ENCODE data around the gene CLRN1. TPM values are rescaled to one million over a fixed set of nuclear protein-coding genes. Genes with fewer than 3 reads are reported as not detected.

CLRN1 gene
- total RNA-seq, 1 donor from 2014 or later, result not detected

DNA sequence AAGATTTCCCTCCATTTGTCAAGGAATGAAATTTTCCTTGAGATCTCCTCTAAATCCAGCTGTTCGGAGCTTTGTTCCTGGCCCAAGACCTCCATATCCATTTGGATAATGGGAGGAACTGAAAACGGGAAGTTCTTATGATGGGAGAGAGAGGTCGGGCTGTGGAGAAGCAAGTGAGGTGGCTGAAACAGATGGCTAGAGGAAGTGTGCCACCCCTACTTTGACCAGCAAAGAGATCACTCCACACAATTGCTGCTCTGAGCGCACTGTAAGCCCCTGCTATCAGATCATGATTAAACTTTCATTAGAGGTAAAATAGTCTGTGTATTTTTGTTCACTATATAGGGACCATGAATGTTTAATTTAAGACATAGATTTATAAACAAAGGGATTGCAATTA lies 67.2 kb downstream of the CLRN1 start, which contains the start of gene MINDY4B:
TSS of gene MINDY4B (minus strand) at position 101 of the 400 bp plus-strand sequence. CDS start at position 101, 0 bp downstream.
- TF ChIP-seq, protein P1, sequence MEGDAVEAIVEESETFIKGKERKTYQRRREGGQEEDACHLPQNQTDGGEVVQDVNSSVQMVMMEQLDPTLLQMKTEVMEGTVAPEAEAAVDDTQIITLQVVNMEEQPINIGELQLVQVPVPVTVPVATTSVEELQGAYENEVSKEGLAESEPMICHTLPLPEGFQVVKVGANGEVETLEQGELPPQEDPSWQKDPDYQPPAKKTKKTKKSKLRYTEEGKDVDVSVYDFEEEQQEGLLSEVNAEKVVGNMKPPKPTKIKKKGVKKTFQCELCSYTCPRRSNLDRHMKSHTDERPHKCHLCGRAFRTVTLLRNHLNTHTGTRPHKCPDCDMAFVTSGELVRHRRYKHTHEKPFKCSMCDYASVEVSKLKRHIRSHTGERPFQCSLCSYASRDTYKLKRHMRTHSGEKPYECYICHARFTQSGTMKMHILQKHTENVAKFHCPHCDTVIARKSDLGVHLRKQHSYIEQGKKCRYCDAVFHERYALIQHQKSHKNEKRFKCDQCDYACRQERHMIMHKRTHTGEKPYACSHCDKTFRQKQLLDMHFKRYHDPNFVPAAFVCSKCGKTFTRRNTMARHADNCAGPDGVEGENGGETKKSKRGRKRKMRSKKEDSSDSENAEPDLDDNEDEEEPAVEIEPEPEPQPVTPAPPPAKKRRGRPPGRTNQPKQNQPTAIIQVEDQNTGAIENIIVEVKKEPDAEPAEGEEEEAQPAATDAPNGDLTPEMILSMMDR (IDR thresholded peaks at IDR 0.05), result no peak
- Histone ChIP-seq H3K4me3 (no peak within 1 kb of the TSS), H3K27ac (no peak within 1 kb of the TSS), H3K4me1 (no peaks in the 10 kb centered on the region), H3K9me3 (no peaks in the 10 kb centered on the region), H3K36me3 (no peaks in the 10 kb centered on the region), H3K27me3 (ENCODE audit: low read depth) (no peaks in the 10 kb centered on the region)
- intact Hi-C loops (cut with DNase I), result no loop called here
- no peak for DNase-seq
- ATAC-seq, result no peak

GRCh38 chr3:150902988-150903387 lies 69.5 kb downstream of the CLRN1 start:
- DNase-seq, result no peak
- H3K4me1 ChIP-seq, result no peaks in the 10 kb centered on the region
- intact Hi-C loops (cut with DNase I), result no loop called here
- no peaks in the 10 kb centered on the region for H3K27me3 ChIP-seq (ENCODE audit: low read depth)
- H3K9me3 ChIP-seq, result no peaks in the 10 kb centered on the region
- ATAC-seq, result no peak
- no peak overlapping the region for H3K4me3 ChIP-seq
- H3K27ac ChIP-seq, result no peak overlapping the region
- TF ChIP-seq, protein P1 (IDR thresholded peaks at IDR 0.05), result no peak
- H3K36me3 ChIP-seq, result no peaks in the 10 kb centered on the region

DNA sequence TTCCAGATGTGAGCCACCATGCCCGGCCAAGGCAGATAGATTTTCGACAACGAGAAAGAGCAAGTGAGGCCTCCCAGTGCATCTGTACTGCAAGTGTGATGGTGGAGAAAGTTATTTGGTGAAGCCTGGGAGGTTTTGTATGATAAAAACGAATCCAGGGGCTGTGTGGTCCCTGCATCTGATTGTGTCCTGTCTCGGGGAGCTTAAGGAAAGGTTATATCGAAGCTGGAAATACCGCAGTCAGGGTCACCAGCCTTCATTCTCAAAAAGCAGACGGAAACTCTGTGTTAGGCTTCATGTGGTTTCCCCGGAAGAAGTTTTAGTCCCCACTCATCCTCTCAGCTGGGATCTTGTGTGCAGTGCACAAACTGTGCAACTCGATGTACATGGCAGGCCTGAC lies 70.7 kb downstream of the CLRN1 start:
- TF ChIP-seq, protein P1 (IDR thresholded peaks at IDR 0.05), result no peak
- Histone ChIP-seq H3K27me3 (ENCODE audit: low read depth) (no peaks in the 10 kb centered on the region), H3K4me1 (no peaks in the 10 kb centered on the region), H3K9me3 (no peaks in the 10 kb centered on the region), H3K36me3 (no peaks in the 10 kb centered on the region), H3K27ac (no peak overlapping the region), H3K4me3 (no peak overlapping the region)
- ATAC-seq, result no peak
- no peak for DNase-seq
- intact Hi-C loops (cut with DNase I), result no loop called here

DNA sequence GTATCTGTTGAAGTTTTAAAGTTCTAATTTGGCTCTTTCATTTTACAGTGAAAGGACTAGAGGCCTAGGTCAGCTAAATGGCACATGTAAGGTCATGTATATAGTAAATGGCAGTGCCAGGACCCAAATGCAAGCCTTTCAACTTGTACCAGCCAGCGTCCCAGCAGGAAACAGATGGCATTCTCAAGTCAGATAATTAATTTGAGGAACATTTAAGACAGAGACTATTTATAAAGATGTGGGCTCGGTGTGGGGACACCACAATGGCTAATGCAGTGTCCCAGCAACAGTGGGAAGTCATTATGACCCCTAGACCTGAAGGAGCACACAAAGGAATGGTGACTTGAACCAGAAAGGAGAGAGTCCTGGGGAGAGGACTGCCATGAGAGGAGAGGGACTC lies 73.4 kb downstream of the CLRN1 start:
- TF ChIP-seq, protein P1 (IDR thresholded peaks at IDR 0.05), result no peak
- ATAC-seq (no peak), DNase-seq (no peak)
- intact Hi-C loops (cut with DNase I), result no loop called here
- Histone ChIP-seq H3K4me1 (no peaks in the 10 kb centered on the region), H3K27me3 (ENCODE audit: low read depth) (no peaks in the 10 kb centered on the region), H3K36me3 (no peaks in the 10 kb centered on the region), H3K27ac (no peak overlapping the region), H3K9me3 (no peaks in the 10 kb centered on the region), H3K4me3 (no peak overlapping the region)

DNA sequence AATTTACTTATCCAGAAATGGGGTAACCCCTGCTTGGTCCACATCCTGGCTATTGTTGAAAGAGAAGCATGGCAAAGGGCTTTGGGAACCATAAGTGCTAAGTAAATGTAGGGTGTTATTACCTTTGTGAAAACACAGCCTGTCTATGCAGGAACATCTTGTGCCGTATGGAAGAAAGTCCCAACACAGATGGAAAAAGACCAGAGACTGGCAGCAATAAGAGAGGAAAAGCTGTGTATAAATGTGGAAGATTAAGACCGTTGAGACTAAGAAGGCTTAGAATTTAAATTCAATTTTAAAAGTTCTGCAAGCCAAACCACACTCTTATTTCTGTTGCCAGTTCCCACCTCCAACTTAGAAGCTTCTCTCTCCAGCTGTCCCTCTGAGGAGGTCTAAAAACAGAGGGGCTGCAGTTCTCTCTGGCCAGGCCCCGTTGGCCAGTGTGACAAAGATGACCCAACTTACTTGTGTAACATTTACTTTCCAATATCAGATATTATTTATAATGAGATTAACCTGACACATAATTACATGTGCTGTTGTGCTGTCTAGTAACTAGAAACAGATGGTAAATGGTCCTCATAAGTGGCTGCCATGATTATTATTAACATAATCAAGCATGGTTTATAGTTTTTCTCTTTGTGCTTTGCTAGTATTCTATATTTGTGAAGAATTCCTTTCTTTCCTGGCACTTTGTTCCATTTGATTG lies 74.3 kb downstream of the CLRN1 start:
- DNase-seq (no peak), ATAC-seq (no peak)
- no peaks in the 10 kb centered on the region for H3K4me1 ChIP-seq
- H3K9me3 ChIP-seq, result no peaks in the 10 kb centered on the region
- H3K27me3 ChIP-seq (ENCODE audit: low read depth), result no peaks in the 10 kb centered on the region
- no peak overlapping the region for H3K4me3 ChIP-seq
- no peak overlapping the region for H3K27ac ChIP-seq
- H3K36me3 ChIP-seq, result no peaks in the 10 kb centered on the region
- intact Hi-C loops (cut with DNase I), result no loop called here
- TF ChIP-seq, protein P1 (IDR thresholded peaks at IDR 0.05), result no peak

Measured in lower lobe of right lung (tissue), 2 donors.